WTC11 (cell line): ENCODE results near the gene SLC22A31. TPM values are rescaled to one million over a fixed set of nuclear protein-coding genes. Genes with fewer than 3 reads are reported as not detected.

Experiments used
- ATAC-seq: fragments of 200-7000 bp; cut with Tn5 transposase; 2 replicates; pipeline ENCODE4 v1.10.0; 2021; ENCODE audit warnings: mild to moderate bottlenecking, moderate library complexity
- CTCF ChIA-PET: fragments of 300-600 bp; sonication (Branson Sonifier 250); formaldehyde crosslinking; loops from one replicate; lab custom pipeline; 2021; ENCODE audit warnings: antibody characterized with exemption; lab: Charles Lee
- POLR2A ChIA-PET: fragments of 350-600 bp; sonication (Branson Sonifier 250); formaldehyde crosslinking; loops from one replicate; lab custom pipeline; 2021; ENCODE audit warnings: antibody characterized with exemption; lab: Charles Lee
- DNase-seq: peaks from one replicate; pipeline ENCODE4 v3.0.0; 2021; ENCODE audit warnings: low spot score
- H3K27ac Mint-ChIP-seq: 2 replicates; pipeline ENCODE4 v1.8.0; 2021; ENCODE audit warnings: mixed read lengths
- H3K27me3 Mint-ChIP-seq: 2 replicates; pipeline ENCODE4 v1.8.0; 2021; ENCODE audit warnings: low read depth, mild to moderate bottlenecking, moderate library complexity, mixed read lengths
- H3K36me3 Mint-ChIP-seq: 2 replicates; pipeline ENCODE4 v1.8.0; 2021; ENCODE audit warnings: mixed read lengths
- H3K4me1 Mint-ChIP-seq: 2 replicates; pipeline ENCODE4 v1.8.0; 2022; ENCODE audit warnings: mixed read lengths
- H3K4me3 Mint-ChIP-seq: 2 replicates; pipeline ENCODE4 v1.8.0; 2021; ENCODE audit warnings: mild to moderate bottlenecking, moderate library complexity, mixed read lengths
- H3K9me3 Mint-ChIP-seq: 2 replicates; pipeline ENCODE4 v1.8.0; 2021; ENCODE audit warnings: mixed read lengths
- CBFB ChIP-seq: sonication (generic); formaldehyde crosslinking; IDR thresholded peaks from 2 replicates; pipeline ENCODE4 v1.8.1; 2022; ENCODE audit warnings: mild to moderate bottlenecking, low read depth, missing genetic modification reagents
- CTCF ChIP-seq: fragments of 200-600 bp; IDR thresholded peaks from 2 replicates; pipeline ENCODE4 v1.8.0; 2022; ENCODE audit warnings: antibody characterized with exemption
- E2F4 ChIP-seq: sonication (generic); formaldehyde crosslinking; IDR thresholded peaks from 2 replicates; pipeline ENCODE4 v1.8.1; 2022; ENCODE audit warnings: low read depth, mild to moderate bottlenecking, moderate library complexity, missing genetic modification reagents, borderline replicate concordance
- E2F5 ChIP-seq: sonication (generic); formaldehyde crosslinking; IDR thresholded peaks from 2 replicates; pipeline ENCODE4 v1.8.1; 2022; ENCODE audit warnings: mild to moderate bottlenecking, moderate library complexity, missing genetic modification reagents
- IRF2 ChIP-seq: sonication (generic); formaldehyde crosslinking; IDR thresholded peaks from 2 replicates; pipeline ENCODE4 v1.8.0; 2022; ENCODE audit warnings: low read depth, missing genetic modification reagents, borderline replicate concordance
- JAZF1 ChIP-seq: fragments of 250-450 bp; sonication (Bioruptor Pico); IDR thresholded peaks from 2 replicates; pipeline ENCODE4 v1.9.0; 2021; ENCODE audit warnings: moderate library complexity, mild to moderate bottlenecking, inconsistent platforms
- MLX ChIP-seq: sonication (generic); formaldehyde crosslinking; IDR thresholded peaks from 2 replicates; pipeline ENCODE4 v1.8.1; 2023; ENCODE audit warnings: mild to moderate bottlenecking, missing genetic modification reagents, moderate library complexity
- MXD4 ChIP-seq: fragments of 250-450 bp; sonication (Bioruptor Pico); IDR thresholded peaks from 2 replicates; pipeline ENCODE4 v1.8.0; 2021; ENCODE audit warnings: mild to moderate bottlenecking, moderate library complexity, borderline replicate concordance
- NR1H2 ChIP-seq: sonication (generic); formaldehyde crosslinking; IDR thresholded peaks from 2 replicates; pipeline ENCODE4 v1.9.0; 2021; ENCODE audit warnings: mild to moderate bottlenecking, moderate library complexity, missing genetic modification reagents
- RELA ChIP-seq: sonication (generic); formaldehyde crosslinking; IDR thresholded peaks from 2 replicates; pipeline ENCODE4 v1.8.1; 2022; ENCODE audit warnings: missing genetic modification reagents, mild to moderate bottlenecking, borderline replicate concordance
- RORB ChIP-seq: fragments of 250-450 bp; sonication (Bioruptor Pico); IDR thresholded peaks from 2 replicates; pipeline ENCODE4 v1.9.0; 2021; ENCODE audit warnings: mild to moderate bottlenecking
- TEAD1 ChIP-seq: sonication (generic); formaldehyde crosslinking; IDR thresholded peaks from 2 replicates; pipeline ENCODE4 v1.8.0; 2022; ENCODE audit warnings: mild to moderate bottlenecking, missing genetic modification reagents
- USF1 ChIP-seq: sonication (generic); formaldehyde crosslinking; IDR thresholded peaks from 2 replicates; pipeline ENCODE4 v1.8.0; 2022; ENCODE audit warnings: mild to moderate bottlenecking, missing genetic modification reagents
- ZNF138 ChIP-seq: sonication (generic); formaldehyde crosslinking; conservative IDR thresholded peaks from 2 replicates; pipeline ENCODE4 v1.8.1; 2022; ENCODE audit warnings: mild to moderate bottlenecking, moderate library complexity, missing genetic modification reagents
- ZNF219 ChIP-seq: sonication (generic); formaldehyde crosslinking; IDR thresholded peaks from 2 replicates; pipeline ENCODE4 v1.8.0; 2023; ENCODE audit warnings: missing genetic modification reagents, mild to moderate bottlenecking, borderline replicate concordance
- ZNF281 ChIP-seq: sonication (generic); formaldehyde crosslinking; IDR thresholded peaks from 2 replicates; pipeline ENCODE4 v1.8.0; 2023; ENCODE audit warnings: mild to moderate bottlenecking, missing genetic modification reagents
- ZNF423 ChIP-seq: fragments of 250-450 bp; sonication (Bioruptor Pico); IDR thresholded peaks from 2 replicates; pipeline ENCODE4 v2.1.2; 2022; ENCODE audit warnings: mild to moderate bottlenecking, moderate library complexity
- total RNA-seq: library from RNA; stranded (reverse); gene quantifications from 3 replicates; pipeline ENCODE4 v1.2.3, GENCODE V29; 2021

Gene SLC22A31
- total RNA-seq, 1 experiment from 2014 or later: 12.1 TPM

GRCh38 chr16:89164847-89165680, 35.3 kb downstream of the SLC22A31 start (continued):
- TF ChIP-seq ZNF423 (CRISPR knock-in tag) (no peak), IRF2 (no peak), RORB (CRISPR knock-in tag) (no peak), ZNF219 (CRISPR knock-in tag) (no peak)

- H3K27me3 Mint-ChIP-seq: peaks cover 5% of the 10 kb centered on the region
- H3K27ac Mint-ChIP-seq: no peak overlapping the region
- ChIA-PET CTCF (interaction anchor here (0.8 to 1.2 kb wide), 3 partner anchors 349 to 427 kb away, joined by 3 to 6 read pairs (median 5); partner anchors contain the start of gene APRT), POLR2A (no interaction called here)
- H3K4me3 Mint-ChIP-seq: no peak overlapping the region
- ATAC-seq (no peak), DNase-seq (no peak)
- H3K9me3 Mint-ChIP-seq: no peaks in the 10 kb centered on the region
- TF ChIP-seq ZNF138 (CRISPR knock-in tag) (no peak), NR1H2 (CRISPR knock-in tag) (no peak), USF1 (CRISPR knock-in tag) (no peak), TEAD1 (CRISPR knock-in tag) (no peak), JAZF1 (CRISPR knock-in tag) (no peak), ZNF281 (CRISPR knock-in tag) (no peak), MXD4 (CRISPR knock-in tag) (no peak), RELA (CRISPR knock-in tag) (no peak), MLX (CRISPR knock-in tag) (no peak), CBFB (no peak), E2F4 (CRISPR knock-in tag) (no peak), CTCF (no peak), E2F5 (CRISPR knock-in tag) (no peak)
- H3K4me1 Mint-ChIP-seq: 0 out of 2 replicates have a peak, but pooled peaks cover 2% of the 10 kb centered on the region
- no peaks in the 10 kb centered on the region for H3K36me3 Mint-ChIP-seq
Measured at GRCh38 chr16:89164436-89164835, 35.9 kb downstream of the SLC22A31 start.
